ENCODE measurements around the gene TNS1. TPM values are rescaled to one million over a fixed set of nuclear protein-coding genes. Genes with fewer than 3 reads are reported as not detected.
A peak's percentile ranks its signal among the peaks of the same experiment; 100 is the strongest.

TNS1 gene
- total RNA-seq, 1 experiment from 2014 or later, result 3.4 TPM

- WGBS (ENCODE audit: extremely low coverage, insufficient read length, low lambda C conversion rate), result no CpG with 5 or more reads among the region's 13 CpGs
- no peaks in the 10 kb centered on the region; a peak in 1 of 7 replicates for H3K36me3 Mint-ChIP-seq (ENCODE audit: insufficient read depth in 1 of 3, low read depth in 3 of 3)
These were observed 132.2 kb downstream of the TNS1 start for GRCh38 chr2:217870528-217871011.

More at GRCh38 chr2:217870528-217871011, 132.2 kb downstream of the TNS1 start:
- no peak overlapping the region for H4K5ac ChIP-seq (ENCODE audit: insufficient read length, low read depth, low read length)
- peaks cover 12 to 21% of the 10 kb centered on the region in 2 experiments for H3K4me1 Mint-ChIP-seq
- H2BK12ac ChIP-seq (ENCODE audit: insufficient read length, low read depth, low read length), result no peak overlapping the region
- no peak overlapping the region for H3K14ac ChIP-seq (ENCODE audit: insufficient read depth, low read length)
- H2AK5ac ChIP-seq (ENCODE audit: insufficient read length, low read length), result no peak overlapping the region
- no peaks in the 10 kb centered on the region; the same call in 1 of the 2 replicates for H3K4me1 ChIP-seq (ENCODE audit: insufficient read depth, low read length)
- no peak overlapping the region for H3K27ac ChIP-seq (ENCODE audit: insufficient read length, low read depth, low read length)
- no peak overlapping the region for H2BK15ac ChIP-seq (ENCODE audit: low read depth, low read length)
- no peak overlapping the region for H3K56ac ChIP-seq (ENCODE audit: insufficient read length, low read depth, low read length)
- no peak overlapping the region for H4K8ac ChIP-seq (replicated peaks; ENCODE audit: insufficient read length, low read depth, low read length)
- H3K9me3 Mint-ChIP-seq, result no peaks in the 10 kb centered on the region
- no peaks in the 10 kb centered on the region; the same call in none of the 2 replicates for H3K27me3 Mint-ChIP-seq (ENCODE audit: low read depth)
- no peak overlapping the region for H4K91ac ChIP-seq (ENCODE audit: insufficient read length, low read depth, low read length)
- no peak for TF ChIP-seq CTCF (conservative IDR thresholded peaks at IDR 0.05)
- no peaks in the 10 kb centered on the region for H3K79me2 ChIP-seq (ENCODE audit: insufficient read depth, low read length)
- no peaks in the 10 kb centered on the region for H3K23me2 ChIP-seq (ENCODE audit: insufficient read length, low read depth, low read length, poor library complexity, severe bottlenecking)
- no peak overlapping the region for H2AFZ ChIP-seq (ENCODE audit: low read length)
- H2BK120ac ChIP-seq (ENCODE audit: low read depth, low read length, poor library complexity, severe bottlenecking), result no peak overlapping the region
- no peak overlapping the region for H3K18ac ChIP-seq (ENCODE audit: insufficient read length, low read depth, low read length)
- DNase-seq, result no peak
- H3K4me2 ChIP-seq (ENCODE audit: insufficient read depth, insufficient read length, low read length), result no peak overlapping the region
- H2BK5ac ChIP-seq (ENCODE audit: insufficient read length, low read length), result no peak overlapping the region
- no peak overlapping the region for H3T11ph ChIP-seq (ENCODE audit: low read length)
- no peak overlapping the region for H2BK20ac ChIP-seq (ENCODE audit: low read depth, low read length, poor library complexity, severe bottlenecking)
- no peak overlapping the region for H3K4me3 Mint-ChIP-seq
- no peaks in the 10 kb centered on the region for H4K20me1 ChIP-seq (ENCODE audit: control insufficient read depth, insufficient read depth, insufficient read length)
- H3K9me3 ChIP-seq (ENCODE audit: control insufficient read depth, low read depth, low read length), result no peaks in the 10 kb centered on the region
- no peaks in the 10 kb centered on the region for H3K27me3 ChIP-seq (ENCODE audit: insufficient read depth, low read length)
- peak overlapping the region in 1 of 3 experiments; percentile 96; a peak in 3 of 7 replicates for H3K27ac Mint-ChIP-seq
- no peak overlapping the region for H3K23ac ChIP-seq (ENCODE audit: insufficient read length, low read depth, low read length)
- H3K4ac ChIP-seq (ENCODE audit: low read depth, low read length), result no peak overlapping the region
- H3K9ac ChIP-seq (ENCODE audit: extremely low read depth, insufficient read length, low read length), result no peak overlapping the region
- no peaks in the 10 kb centered on the region for H3K79me1 ChIP-seq (ENCODE audit: insufficient read depth, low read depth, low read length, poor library complexity, severe bottlenecking)
